HG03103 (cell line): ENCODE results near the gene LAMA2.
"Not testable (repeated sequence)": the region's sequence is repeated elsewhere in the genome, so short reads cannot be mapped to it uniquely, and the experiment has no call there.

Experiments used
- ATAC-seq: cut with Tn5 transposase; IDR thresholded peaks from one replicate; pipeline ENCODE4 v1.9.1; 2021; ENCODE audit warnings: low read depth; ENCODE audit not compliant: unreplicated experiment

The LAMA2 gene

DNA sequence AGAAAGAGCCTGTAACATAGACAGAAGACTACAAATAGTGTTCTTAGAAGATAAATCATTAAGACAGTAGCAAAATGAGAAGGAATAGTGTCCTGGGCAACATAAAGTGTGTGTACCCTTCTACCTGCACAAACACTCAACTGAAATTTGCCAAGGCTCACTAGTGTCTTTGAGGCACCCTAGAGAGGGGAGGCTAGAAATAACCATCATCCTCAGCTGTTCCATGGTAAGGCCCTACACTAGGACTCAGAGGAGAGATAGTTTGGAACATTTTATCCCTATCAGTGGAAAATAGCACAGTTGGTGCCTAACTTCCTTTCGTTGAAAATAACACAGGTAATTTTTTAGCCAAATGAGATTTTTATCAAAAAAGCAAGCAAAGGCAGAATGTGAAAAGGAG, 230.7 kb downstream of the LAMA2 start:
- no peak for ATAC-seq

DNA sequence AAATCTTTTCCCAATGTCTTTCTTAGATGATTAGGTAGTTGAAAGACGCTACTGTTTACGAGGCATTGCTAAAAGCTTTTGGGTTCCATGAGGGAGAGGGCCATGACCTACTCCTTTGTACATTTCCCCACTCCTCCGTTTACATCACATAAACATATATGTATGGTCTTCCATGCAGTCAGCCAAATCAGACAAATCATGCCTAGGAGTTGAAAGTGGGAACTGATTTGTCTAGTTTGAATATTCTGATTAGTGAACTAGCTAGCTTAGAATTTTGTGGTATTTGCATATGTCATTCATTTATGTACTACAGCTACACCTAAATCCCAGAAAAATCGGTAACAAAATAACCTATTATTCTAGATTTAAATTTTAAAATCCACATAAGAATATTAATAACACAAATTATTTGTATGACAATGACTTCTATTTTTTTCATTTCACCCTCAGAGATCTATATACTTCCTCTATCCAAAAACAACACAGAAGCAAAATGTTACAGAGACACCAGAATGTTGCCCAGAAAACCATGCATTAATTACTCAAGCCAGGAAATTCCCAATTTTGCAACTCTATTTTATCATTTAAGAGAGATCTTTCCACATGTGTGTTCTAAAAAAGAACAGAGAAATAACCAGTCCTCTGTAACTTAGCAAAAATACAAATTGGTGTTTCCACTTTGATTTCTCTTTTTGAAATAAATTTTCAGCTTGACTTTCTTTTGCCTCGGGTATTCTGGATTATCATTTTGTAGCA, 231.9 kb downstream of the LAMA2 start:
- ATAC-seq, result no peak

DNA sequence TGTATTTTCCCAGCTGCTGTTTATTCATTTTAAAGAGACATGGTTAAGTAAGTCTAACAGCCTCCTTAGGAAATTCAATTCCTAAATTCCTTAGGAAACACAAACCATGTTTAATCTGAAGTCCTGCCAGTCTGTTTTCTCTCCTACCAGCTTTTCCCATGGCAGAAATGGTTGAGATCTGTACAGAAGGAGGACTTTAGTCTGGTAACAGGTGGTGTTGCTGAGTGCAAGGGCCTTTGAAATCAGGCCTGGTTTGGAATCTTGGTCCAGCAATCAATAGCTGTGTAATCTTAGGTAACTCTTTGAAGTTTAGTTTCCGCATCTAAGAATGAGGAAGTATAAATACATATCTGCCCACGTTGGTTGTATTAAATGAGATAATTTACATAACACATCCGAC, 232.5 kb downstream of the LAMA2 start:
- ATAC-seq, result no peak

DNA sequence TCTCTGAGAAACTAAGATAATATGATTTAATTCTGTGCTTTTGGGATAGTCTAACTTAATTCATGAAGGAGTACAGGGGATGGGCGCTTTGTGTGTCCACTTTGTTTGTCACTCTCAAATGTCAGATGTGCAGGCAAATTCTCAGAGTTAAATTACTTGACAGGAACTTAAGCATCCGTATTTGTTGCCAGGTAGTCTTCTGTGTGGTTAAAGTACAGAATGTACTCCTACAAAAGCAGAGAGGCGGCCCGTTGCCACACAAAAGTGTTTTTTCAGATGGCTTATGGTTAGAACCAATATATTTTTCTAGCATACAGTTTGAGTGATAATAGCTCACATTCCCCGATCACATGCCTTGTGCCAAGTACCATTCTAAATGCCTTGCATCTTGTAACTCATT, 234.4 kb downstream of the LAMA2 start:
- ATAC-seq, result no peak

DNA sequence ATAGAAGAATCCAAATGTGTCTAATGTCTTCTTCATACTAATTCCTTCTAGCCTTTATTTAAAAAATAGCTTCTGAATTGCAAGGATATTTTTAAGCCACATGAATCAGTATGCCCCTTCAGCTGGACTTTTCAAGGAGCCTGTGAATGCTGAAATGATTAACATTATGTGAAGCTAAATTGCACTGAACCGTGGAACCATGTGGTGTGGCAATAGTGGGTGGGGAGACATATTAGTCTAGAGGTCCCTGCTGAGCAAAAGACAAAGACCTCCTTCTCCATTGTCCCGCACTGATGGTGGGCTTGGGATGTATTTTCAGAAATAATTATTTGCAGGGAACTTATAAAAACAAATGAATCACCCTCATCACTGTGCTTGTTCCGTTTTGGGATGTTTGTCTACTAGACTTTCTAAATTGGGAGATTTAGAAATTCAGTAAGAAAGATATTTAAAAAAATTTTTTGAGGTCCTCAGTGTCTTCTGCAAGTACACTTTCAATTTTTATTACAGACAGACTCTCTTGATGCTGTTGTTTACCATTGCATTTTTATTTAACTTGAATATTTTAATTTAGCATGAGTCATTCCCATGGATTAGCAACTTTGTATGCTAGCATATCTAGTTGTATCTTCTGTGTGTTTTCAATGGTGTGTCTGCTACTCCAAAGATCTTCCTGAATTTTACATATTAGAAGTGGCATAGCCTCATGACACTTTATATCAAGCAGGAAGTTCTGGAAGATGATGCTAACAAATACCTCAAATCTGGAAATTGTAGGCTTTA, 238.1 kb downstream of the LAMA2 start:
- ATAC-seq, result no peak

DNA sequence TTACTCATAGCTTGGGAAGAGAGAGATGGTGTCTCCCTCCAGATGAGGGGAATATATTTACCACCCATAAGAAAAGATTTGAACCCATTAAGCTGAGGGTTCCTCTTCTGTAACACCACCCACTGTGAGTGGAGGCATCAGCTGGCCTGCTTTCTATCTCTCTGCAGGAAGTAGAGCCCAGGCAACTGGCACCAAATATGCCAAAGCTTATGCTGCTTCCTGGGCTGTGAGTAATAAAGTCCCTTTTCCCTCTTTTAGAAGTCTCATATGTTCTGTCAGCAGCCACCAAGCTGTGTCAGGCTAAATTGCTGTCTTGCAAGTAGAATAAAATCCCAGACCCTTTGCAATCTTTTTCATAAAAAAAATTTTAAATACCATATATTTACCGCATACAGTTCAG, 241.4 kb downstream of the LAMA2 start:
- ATAC-seq, result no peak

DNA sequence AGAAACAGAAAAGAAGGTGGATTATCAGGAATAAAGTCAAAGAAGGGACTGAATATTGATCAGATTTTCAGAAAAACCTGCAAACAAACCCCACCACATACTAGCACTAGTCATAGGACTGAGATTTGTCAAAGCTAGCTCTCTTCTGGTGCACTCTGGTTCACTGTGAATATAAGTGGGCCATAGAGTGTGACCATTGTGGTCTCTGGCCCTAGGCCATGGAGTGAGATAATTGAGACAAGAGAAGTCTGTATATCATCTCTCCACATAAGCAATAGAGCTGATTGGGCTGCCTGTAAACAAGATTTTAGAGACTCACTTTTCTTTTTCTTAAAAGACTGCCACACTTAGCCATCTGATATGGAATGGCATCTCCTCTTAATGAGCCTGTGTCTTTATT, 247.2 kb downstream of the LAMA2 start:
- no peak for ATAC-seq

DNA sequence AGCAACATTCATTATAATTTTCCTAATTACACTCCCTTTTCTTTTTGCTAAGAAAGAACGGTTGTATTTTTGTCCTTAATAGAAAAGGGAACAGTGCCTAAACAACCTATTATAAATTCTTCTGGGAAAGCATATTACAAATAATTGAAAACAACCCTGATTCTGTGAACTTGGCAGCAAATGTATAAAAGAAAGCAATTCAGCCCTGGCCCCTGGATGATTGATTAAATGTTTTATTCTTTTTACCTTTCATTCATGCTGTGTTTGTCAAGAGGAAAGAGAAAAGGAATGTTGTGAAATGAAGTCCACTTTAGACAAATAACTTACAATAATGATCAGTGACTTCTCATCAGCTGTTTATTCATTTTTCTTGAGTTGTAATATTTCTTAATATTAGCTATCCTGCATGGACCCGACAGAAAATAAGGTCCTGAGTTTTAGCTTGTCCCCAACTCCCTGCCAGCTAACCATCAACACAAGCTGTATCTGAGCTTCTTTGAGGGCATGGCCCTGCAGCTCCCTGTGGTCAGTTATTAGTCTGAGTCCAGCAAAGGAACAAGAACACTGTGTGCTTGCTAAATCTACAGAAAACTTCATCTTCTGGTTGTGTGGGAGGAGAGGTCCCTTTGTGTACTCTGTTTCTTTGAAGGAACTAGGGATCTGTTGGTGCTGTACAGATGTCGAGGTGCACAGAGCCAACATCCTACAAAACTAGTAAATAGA, 248.2 kb downstream of the LAMA2 start:
- no peak for ATAC-seq

DNA sequence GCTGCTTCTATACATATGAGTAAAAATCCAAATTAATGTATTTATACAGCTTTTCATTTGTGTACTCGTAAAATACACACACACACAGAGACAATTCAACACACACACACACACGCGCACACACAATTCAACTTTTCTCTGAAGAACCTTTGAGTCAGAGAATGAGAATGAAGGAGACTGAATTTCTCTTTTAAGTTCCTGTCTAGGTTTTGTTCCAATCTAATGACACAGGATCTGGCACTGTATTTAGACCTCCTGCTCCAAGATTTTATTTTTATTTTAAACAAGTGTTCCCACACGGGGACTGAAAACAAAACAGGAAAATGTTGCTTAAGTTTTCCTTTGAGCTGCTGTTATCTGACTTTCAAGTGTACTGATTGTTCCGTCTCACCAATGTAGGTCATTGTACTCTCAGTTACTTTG, 250.8 kb downstream of the LAMA2 start:
- ATAC-seq, result no peak

DNA sequence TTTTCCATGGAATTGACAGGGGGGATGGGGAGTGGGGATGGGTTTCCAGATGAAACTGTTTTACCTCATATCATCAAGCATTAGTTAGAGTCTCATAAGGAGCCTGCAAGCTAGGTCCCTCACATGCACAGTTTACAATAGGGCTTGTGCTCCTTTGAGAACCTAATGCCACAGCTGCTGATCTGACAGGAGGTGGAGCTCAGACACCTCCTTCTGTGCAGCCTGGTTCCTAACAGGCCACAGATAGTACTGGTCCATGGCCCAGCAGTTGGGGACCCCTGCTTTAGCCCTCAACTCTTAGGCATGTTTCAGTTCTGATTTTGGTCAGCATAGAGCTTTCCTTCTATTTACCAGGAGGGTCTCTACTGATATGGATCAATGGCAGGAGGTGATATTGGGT, 251.6 kb downstream of the LAMA2 start:
- no peak for ATAC-seq

DNA sequence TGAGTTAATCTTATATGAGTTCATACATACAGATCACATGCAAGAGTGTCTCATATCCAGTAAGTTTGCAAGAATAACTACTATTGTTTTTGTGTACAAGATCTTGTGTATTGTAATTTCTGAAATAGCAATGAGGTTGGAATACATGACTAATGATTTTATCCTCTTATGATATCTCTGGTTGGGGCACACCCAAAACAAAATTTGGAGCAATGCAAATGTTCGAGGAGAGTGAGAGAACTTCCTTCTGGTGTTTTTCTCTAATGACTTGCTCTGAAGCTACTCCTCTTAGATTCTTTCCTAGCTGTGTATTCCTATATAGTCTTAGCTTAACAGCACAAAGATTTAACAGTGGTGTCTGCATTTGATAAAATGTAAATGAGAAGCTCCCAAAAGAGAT, 252.5 kb downstream of the LAMA2 start:
- ATAC-seq, result no peak

DNA sequence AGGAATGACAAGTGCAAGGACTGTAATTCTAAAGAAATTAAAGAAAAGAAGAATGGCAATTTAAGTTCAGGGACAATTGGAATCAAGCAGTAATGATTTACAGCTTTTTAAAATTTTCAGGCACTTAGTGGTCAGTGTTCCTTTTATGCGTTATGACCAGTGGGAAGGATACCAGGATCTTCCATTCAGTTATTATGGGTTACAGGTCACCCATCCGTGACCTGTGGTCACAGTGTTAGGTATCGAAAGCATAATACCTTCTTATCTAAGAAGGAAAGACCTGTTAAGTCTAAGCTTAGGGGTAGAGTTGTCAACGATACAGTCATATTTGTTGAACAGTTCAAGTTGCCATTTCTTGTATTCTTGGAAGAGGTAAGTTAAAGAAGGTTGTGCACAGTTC, 253.8 kb downstream of the LAMA2 start:
- no peak for ATAC-seq

DNA sequence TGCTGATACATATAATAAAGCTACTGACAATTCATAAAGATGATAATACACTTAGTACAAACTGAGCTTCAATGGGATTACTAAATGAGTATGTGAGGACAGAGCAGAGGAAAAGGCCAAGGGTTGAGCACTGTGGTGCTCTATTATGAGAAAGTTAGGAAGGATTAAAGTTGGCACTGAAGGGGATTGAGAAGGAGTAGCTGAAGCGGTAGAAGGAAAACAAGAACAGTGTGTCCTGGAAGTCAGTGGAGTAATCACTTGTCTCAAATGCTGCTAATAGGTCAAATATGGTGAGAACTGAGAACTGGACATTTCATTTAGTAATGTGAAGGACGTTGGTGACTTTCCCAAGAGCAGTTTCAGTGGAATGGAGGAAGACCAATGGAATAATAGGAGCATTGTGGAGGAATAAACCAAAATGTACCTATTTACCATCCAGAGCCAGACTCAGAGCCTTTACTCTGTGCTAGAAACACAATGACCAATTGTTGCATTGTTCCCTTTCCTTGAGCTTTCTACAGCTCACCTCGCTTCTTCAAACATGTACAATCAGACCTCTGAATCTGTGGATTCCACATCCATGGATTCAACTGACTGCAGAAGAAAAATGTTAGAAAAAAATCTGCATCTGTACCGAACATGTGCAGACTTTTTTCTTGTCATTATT, 255.9 kb downstream of the LAMA2 start:
- ATAC-seq, result no peak

DNA sequence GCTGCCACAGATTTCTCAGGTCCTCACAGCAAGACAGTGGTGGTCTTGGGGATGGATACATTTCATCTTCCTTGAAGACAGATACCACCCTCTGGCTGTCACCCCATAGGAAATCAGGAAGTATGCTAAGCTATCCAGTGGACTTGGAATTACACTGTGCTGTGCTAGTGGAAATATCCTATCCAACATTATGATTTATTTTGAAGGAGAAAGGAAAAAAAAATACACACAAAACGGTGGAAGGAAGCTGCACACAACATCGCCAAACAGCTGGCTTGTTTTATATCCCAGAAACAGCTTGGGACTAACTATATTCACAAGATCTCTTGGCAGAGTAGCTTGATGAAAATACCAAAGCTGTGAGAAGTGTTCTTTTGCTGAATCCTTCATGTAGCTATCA, 257.6 kb downstream of the LAMA2 start:
- ATAC-seq, result no peak

DNA sequence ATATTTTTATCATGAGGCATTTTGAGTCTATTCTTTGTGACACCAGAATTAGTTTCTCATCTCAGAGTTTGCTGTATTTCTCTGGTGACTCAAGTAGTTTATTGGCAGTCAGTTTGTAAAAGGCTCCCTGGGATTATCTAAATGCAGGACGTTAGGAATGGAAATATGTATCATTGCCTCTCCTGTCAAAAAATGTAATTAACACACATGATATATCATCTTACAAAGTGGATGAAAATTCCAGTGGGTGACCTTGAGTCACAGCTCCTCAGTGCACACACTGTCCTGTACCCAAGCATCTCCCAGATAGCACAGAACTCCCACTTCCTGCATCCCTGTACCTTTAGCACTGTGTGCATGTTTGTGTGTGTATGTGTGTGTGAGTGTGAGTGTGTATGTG, 258.6 kb downstream of the LAMA2 start:
- ATAC-seq, result no peak

DNA sequence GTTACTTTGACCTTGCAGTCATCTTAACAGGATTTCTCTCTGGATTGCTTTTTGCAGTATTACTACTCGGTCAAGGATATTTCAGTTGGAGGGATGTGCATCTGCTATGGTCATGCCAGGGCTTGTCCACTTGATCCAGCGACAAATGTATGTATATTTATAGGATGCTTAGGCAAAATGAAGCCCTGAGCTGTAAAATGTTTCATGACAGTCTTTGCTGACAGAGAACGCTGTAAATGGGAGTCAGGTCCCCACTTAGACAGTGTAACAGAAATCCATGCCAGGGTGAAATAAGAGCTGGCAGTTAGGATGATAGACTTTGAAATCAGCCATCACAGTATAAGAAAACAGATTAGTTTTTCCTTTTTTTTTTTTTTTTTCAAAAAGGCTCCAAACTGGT, 264.0 kb downstream of the LAMA2 start:
- ATAC-seq, result no peak

DNA sequence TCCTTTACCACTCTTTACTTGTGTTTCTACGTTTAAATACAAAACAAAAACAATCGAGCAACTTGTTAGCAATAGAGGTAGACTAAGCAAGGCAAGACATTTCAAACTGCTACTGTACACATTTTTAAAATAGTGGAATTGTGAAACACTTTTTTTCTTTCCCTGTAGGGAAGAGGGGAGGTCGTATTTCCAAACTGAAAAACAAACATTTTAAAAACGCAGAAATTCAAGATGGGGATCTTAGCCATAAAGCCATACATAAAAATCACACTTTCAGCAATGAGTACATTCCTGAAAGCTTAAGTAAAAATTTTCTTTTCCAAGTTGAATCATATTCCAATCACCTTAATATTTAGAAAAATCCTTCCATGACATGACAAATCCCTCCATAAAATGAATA, 267.6 kb downstream of the LAMA2 start:
- ATAC-seq, result no peak

DNA sequence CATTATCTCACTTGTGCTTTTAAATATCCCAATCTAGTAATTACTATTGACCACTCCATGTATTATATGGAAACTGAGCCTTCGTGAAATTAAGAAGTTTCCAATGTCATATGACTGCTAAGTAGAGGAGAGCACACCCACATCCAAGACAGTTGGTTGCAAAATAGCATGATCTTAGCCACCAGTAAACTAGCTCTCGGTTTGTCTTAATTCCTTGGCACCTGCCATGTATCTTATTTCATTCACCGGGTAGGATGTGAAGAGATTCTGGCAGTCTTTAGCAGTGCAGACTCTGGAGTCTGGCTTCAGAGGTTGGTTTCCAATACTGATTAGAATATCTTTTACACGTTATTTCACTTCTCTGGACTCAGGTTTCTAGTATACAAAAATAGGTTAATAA, 270.3 kb downstream of the LAMA2 start:
- no peak for ATAC-seq

DNA sequence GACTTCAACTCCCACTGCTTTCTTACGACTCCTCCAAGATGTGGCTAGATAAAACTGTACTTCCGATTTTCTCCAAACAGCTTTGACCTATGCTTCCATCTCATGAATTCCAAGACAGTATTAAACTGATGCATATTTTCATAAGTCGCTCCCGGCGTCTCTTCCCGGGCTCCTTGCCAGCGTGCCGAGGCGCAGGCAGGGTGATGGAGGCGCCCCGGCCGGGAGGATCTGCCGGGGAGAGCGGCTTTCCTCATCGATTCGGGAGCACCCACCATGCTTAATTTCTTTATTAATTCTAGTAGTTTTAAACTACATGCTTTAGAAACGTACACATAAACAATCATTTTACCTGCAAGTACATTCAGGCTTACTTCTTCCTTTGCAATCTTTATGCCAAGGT, 276.3 kb downstream of the LAMA2 start:
- not testable (repeated sequence) for ATAC-seq

DNA sequence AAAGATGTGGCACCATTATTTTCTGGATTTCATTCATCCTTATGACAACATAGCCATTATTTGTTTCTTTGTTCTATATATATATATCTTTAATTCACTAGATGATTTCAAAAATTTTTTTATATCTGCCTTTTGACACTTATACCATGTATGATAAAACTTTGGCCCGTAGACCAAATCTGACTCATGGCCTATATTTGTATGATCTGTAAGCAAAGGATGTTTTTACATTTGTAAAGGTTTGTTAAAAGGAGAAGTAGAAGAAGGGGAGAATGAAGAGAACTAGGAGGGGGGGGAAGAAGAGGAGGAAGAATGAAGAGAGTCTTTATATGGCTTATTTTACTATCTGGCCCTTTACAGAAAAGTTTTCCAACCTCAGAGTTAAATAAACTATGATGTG, 279.7 kb downstream of the LAMA2 start:
- ATAC-seq, result no peak

DNA sequence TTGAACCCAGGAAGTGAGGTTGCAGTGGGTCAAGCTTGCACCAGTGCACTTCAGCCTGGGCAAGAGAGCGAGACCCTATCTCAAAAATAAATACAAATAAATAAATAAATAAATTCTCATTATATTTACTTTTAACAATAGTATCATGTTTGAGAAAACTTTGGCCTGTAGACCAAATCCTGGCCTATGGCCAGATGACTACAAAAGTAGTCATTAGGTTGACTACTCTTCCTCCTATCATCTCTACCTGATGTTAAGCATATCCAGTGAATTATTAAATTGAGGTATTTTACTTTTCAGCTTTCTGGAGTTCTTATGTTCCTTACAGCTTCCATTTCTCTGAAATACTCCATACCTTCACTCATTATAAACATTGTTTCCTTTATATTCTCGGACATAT, 280.6 kb downstream of the LAMA2 start:
- no peak for ATAC-seq
